Neuronal stem cell (in vitro differentiated cells): ENCODE measurements around the gene ESPNL.

Experiments used
- DNase-seq: peaks from one replicate; pipeline ENCODE4 v3.0.0-alpha.2; 2013; ENCODE audit warnings: low spot score
- H2AFZ ChIP-seq: one replicate; pipeline ENCODE4 v1.6.1; 2013; ENCODE audit warnings: mild to moderate bottlenecking, low read length, inconsistent platforms
- H2AK5ac ChIP-seq: 2 replicates; pipeline ENCODE4 v1.6.1; 2013; ENCODE audit warnings: low read depth, mild to moderate bottlenecking, inconsistent platforms, low read length, moderate library complexity, mixed read lengths
- H2BK120ac ChIP-seq: 2 replicates; pipeline ENCODE4 v1.6.1; 2013; ENCODE audit warnings: low read depth, mild to moderate bottlenecking, inconsistent platforms, low read length, moderate library complexity, mixed read lengths
- H2BK12ac ChIP-seq: one replicate; pipeline ENCODE4 v1.6.1; 2013; ENCODE audit warnings: low read length, inconsistent platforms
- H2BK15ac ChIP-seq: 2 replicates; pipeline ENCODE4 v1.6.1; 2013; ENCODE audit warnings: mild to moderate bottlenecking, low read length, inconsistent platforms, mixed read lengths
- H2BK5ac ChIP-seq: one replicate; pipeline ENCODE4 v1.6.1; 2013; ENCODE audit warnings: inconsistent platforms, mild to moderate bottlenecking, low read length, moderate library complexity
- H3K14ac ChIP-seq: one replicate; pipeline ENCODE4 v1.6.1; 2013; ENCODE audit warnings: low read length, inconsistent platforms
- H3K18ac ChIP-seq: 2 replicates; pipeline ENCODE4 v1.6.1; 2013; ENCODE audit warnings: low read length, inconsistent platforms
- H3K23ac ChIP-seq: 2 replicates; pipeline ENCODE4 v1.6.1; 2013; ENCODE audit warnings: low read depth, mild to moderate bottlenecking, mixed read lengths, low read length, inconsistent platforms; ENCODE audit not compliant: poor library complexity
- H3K27ac ChIP-seq: replicated peaks from 3 replicates; pipeline ENCODE4 v1.5.1; 2013; ENCODE audit warnings: low read length, inconsistent platforms
- H3K27me3 ChIP-seq, 3 experiments: 2 replicates each; pipeline ENCODE4 v1.6.1; 2013; ENCODE audit warnings: low read length in 3 of 3, mild to moderate bottlenecking in 2 of 3, inconsistent platforms in 1 of 3, low read depth in 1 of 3, mixed read lengths in 1 of 3, moderate library complexity in 1 of 3; ENCODE audit not compliant: control insufficient read depth in 3 of 3, insufficient read depth in 3 of 3
- H3K36me3 ChIP-seq, 2 donors: replicated peaks in 1 of 2; 2 replicates each; pipeline ENCODE4 v1.6.1; 2013; ENCODE audit warnings: low read length in 2 of 2; ENCODE audit not compliant: control insufficient read depth in 2 of 2, insufficient read depth in 2 of 2
- H3K4ac ChIP-seq: 2 replicates; pipeline ENCODE4 v1.6.1; 2013; ENCODE audit warnings: inconsistent platforms, mild to moderate bottlenecking, low read length, moderate library complexity
- H3K4me1 ChIP-seq, 2 donors: 1 replicate in 1 of 2; 2 replicates in 1 of 2; pipeline ENCODE4 v1.6.1; 2013; ENCODE audit warnings: low read length in 2 of 2, low read depth in 1 of 2; ENCODE audit not compliant: control insufficient read depth in 2 of 2, insufficient read depth in 1 of 2
- H3K4me2 ChIP-seq: one replicate; pipeline ENCODE4 v1.6.1; 2013; ENCODE audit warnings: mild to moderate bottlenecking, low read length, inconsistent platforms; ENCODE audit not compliant: insufficient read depth, poor library complexity, severe bottlenecking
- H3K4me3 ChIP-seq, 2 donors: 2 replicates each; pipeline ENCODE4 v1.5.1; 2013; ENCODE audit warnings: low read length in 2 of 2, mild to moderate bottlenecking in 2 of 2, inconsistent platforms in 1 of 2, moderate library complexity in 1 of 2
- H3K79me1 ChIP-seq: one replicate; pipeline ENCODE4 v1.6.1; 2013; ENCODE audit warnings: low read depth, mild to moderate bottlenecking, inconsistent platforms, low read length, moderate library complexity
- H3K9ac ChIP-seq: one replicate; pipeline ENCODE4 v1.6.1; 2013; ENCODE audit warnings: mild to moderate bottlenecking, low read depth, low read length, inconsistent platforms; ENCODE audit not compliant: poor library complexity
- H3K9me3 ChIP-seq, 2 donors: replicated peaks in 1 of 2; 2 replicates each; pipeline versions ENCODE3 to v1.6.1; 2013; ENCODE audit warnings: low read length in 2 of 2, mild to moderate bottlenecking in 2 of 2, inconsistent platforms in 1 of 2, low read depth in 1 of 2, mixed read lengths in 1 of 2, moderate library complexity in 1 of 2; ENCODE audit not compliant: control insufficient read depth in 2 of 2, insufficient read depth in 1 of 2
- H4K8ac ChIP-seq: one replicate; pipeline ENCODE4 v1.6.1; 2013; ENCODE audit warnings: low read depth, mild to moderate bottlenecking, inconsistent platforms, low read length, moderate library complexity
- H4K91ac ChIP-seq: one replicate; pipeline ENCODE4 v1.6.1; 2013; ENCODE audit warnings: low read length, low read depth, mild to moderate bottlenecking, inconsistent platforms; ENCODE audit not compliant: poor library complexity
- WGBS, 2 donors: extraction: QIAGEN DNeasy Blood & Tissue Kit; methylation state at CpG; one replicate each; pipeline ENCODE4 v1.1.7; 2013; ENCODE audit warnings: missing lambda C conversion rate in 2 of 2, mixed read lengths in 1 of 2; ENCODE audit not compliant: insufficient read length in 2 of 2, insufficient replicate concordance in 1 of 2; ENCODE audit errors: extremely low coverage in 2 of 2; 5-methylcytosine and 5-hydroxymethylcytosine counted together

Gene ESPNL

GRCh38 chr2:238140721-238141540 lies 40.8 kb downstream of the ESPNL start:
- peak overlapping the region; percentile 76 for H3K18ac ChIP-seq

GRCh38 chr2:238141541-238142318 lies 41.6 kb downstream of the ESPNL start:
- peaks cover 7% of the 10 kb centered on the region for H3K79me1 ChIP-seq
- WGBS, 2 donors, result no CpG with 5 or more reads among the region's 10 CpGs
- no peak overlapping the region for H2AFZ ChIP-seq
- peak overlapping the region; percentile 46 for H2BK12ac ChIP-seq
- H2BK5ac ChIP-seq, result no peak overlapping the region
- H3K9me3 ChIP-seq, result no peaks in the 10 kb centered on the region
- no peak overlapping the region for H4K8ac ChIP-seq
- no peak overlapping the region for H3K9ac ChIP-seq
- H3K4me3 ChIP-seq, result no peak overlapping the region
- no peak for DNase-seq
- H3K4me1 ChIP-seq, result peaks cover 9 to 14% of the 10 kb centered on the region in 2 donors
- no peak overlapping the region for H3K4ac ChIP-seq
- H4K91ac ChIP-seq, result no peak overlapping the region
- H2BK15ac ChIP-seq, result no peak overlapping the region
- no peak overlapping the region for H3K23ac ChIP-seq
- peak overlapping the region; percentile 51 for H3K18ac ChIP-seq
- no peak overlapping the region for H3K4me2 ChIP-seq
- H3K14ac ChIP-seq, result peak overlapping the region; percentile 85
- no peak overlapping the region for H3K27ac ChIP-seq
- peak overlapping the region; percentile 83 for H2AK5ac ChIP-seq
- no peak overlapping the region for H2BK120ac ChIP-seq
- no peaks in the 10 kb centered on the region for H3K36me3 ChIP-seq
- peaks cover 0 to 17% (median 0%) of the 10 kb centered on the region in 3 experiments for H3K27me3 ChIP-seq

More at GRCh38 chr2:238140721-238141540, 40.8 kb downstream of the ESPNL start:
- H3K4me2 ChIP-seq, result no peak overlapping the region
- H2BK5ac ChIP-seq, result no peak overlapping the region
- peak overlapping the region; percentile 83 for H2AK5ac ChIP-seq
- H2BK12ac ChIP-seq, result no peak overlapping the region
- no peak overlapping the region for H2AFZ ChIP-seq
- peak overlapping the region; percentile 68 for H3K9ac ChIP-seq
- H3K4me3 ChIP-seq, result peak overlapping the region in 1 of 2 donors; percentile 40
- H4K8ac ChIP-seq, result peak overlapping the region; percentile 43
- DNase-seq, result no peak
- H3K23ac ChIP-seq, result peak overlapping the region; percentile 98
- no peaks in the 10 kb centered on the region for H3K36me3 ChIP-seq
- peaks cover 0 to 19% (median 0%) of the 10 kb centered on the region in 3 experiments for H3K27me3 ChIP-seq
- peaks cover 7% of the 10 kb centered on the region for H3K79me1 ChIP-seq
- peak overlapping the region; percentile 96 for H2BK120ac ChIP-seq
- peak overlapping the region; percentile 42 for H2BK15ac ChIP-seq
- H4K91ac ChIP-seq, result peak overlapping the region; percentile 81
- WGBS, 2 donors, result no CpG with 5 or more reads among the region's 60 CpGs
- peaks cover 9 to 14% of the 10 kb centered on the region in 2 donors for H3K4me1 ChIP-seq
- no peak overlapping the region for H3K27ac ChIP-seq
- H3K14ac ChIP-seq, result peak overlapping the region; percentile 48
- H3K9me3 ChIP-seq, result no peaks in the 10 kb centered on the region
- no peak overlapping the region for H3K4ac ChIP-seq

- no peak overlapping the region for H3K9ac ChIP-seq
- no peak overlapping the region for H3K4me3 ChIP-seq
- no peaks in the 10 kb centered on the region for H3K9me3 ChIP-seq
- peaks cover 9 to 14% of the 10 kb centered on the region in 2 donors for H3K4me1 ChIP-seq
- H3K27me3 ChIP-seq, result peaks cover 0 to 15% (median 0%) of the 10 kb centered on the region in 3 experiments
- no peak overlapping the region for H2BK120ac ChIP-seq
- H3K4me2 ChIP-seq, result no peak overlapping the region
- peak overlapping the region; percentile 53 for H3K4ac ChIP-seq
- H3K23ac ChIP-seq, result peak overlapping the region; percentile 6
- H2BK12ac ChIP-seq, result no peak overlapping the region
- no peak overlapping the region for H4K8ac ChIP-seq
- H3K79me1 ChIP-seq, result peaks cover 7% of the 10 kb centered on the region
- peak overlapping the region; percentile 89 for H3K14ac ChIP-seq
- H2BK15ac ChIP-seq, result peak overlapping the region; percentile 26
- WGBS, 2 donors, result no CpG with 5 or more reads among the region's 30 CpGs
- H2BK5ac ChIP-seq, result peak overlapping the region; percentile 75
- H4K91ac ChIP-seq, result no peak overlapping the region
- no peaks in the 10 kb centered on the region for H3K36me3 ChIP-seq
- peak overlapping the region; percentile 85 for H3K18ac ChIP-seq
- H2AK5ac ChIP-seq, result peak overlapping the region; percentile 6
- no peak overlapping the region for H3K27ac ChIP-seq
- no peak for DNase-seq
- H2AFZ ChIP-seq, result no peak overlapping the region
Measured at GRCh38 chr2:238142382-238143205, 42.5 kb downstream of the ESPNL start.
